K562 (cell line): ENCODE results near the gene SEC61G. TPM values are rescaled to one million over a fixed set of nuclear protein-coding genes. Genes with fewer than 3 reads are reported as not detected.

Experiments used
- BHLHE40 ChIP-seq: IDR thresholded peaks from 2 replicates; pipeline ENCODE4 v1.6.1; 2011; ENCODE audit warnings: low read length, improper control_type of control experiment
- CCAR2 ChIP-seq: fragments of 200-400 bp; formaldehyde crosslinking; IDR thresholded peaks from 2 replicates; pipeline ENCODE4 v1.6.1; 2017; ENCODE audit warnings: mild to moderate bottlenecking, low read depth, low read length
- FIP1L1 ChIP-seq: fragments of 200-400 bp; formaldehyde crosslinking; IDR thresholded peaks from 2 replicates; pipeline ENCODE4 v1.6.1; 2018; ENCODE audit warnings: mild to moderate bottlenecking, low read depth, low read length; ENCODE audit not compliant: poor library complexity, severe bottlenecking
- MBD1 ChIP-seq: fragments of 250-450 bp; sonication (Bioruptor Pico); IDR thresholded peaks from 2 replicates; pipeline ENCODE4 v1.8.0; 2022; ENCODE audit warnings: inconsistent platforms
- MTF1 ChIP-seq: fragments of 250-450 bp; sonication (Bioruptor Pico); IDR thresholded peaks from 2 replicates; pipeline ENCODE4 v1.9.0; 2021; ENCODE audit warnings: moderate library complexity, mild to moderate bottlenecking, inconsistent platforms, borderline replicate concordance
- NCOA6 ChIP-seq: fragments of 450-650 bp; IDR thresholded peaks from 2 replicates; pipeline ENCODE4 v1.6.1; 2017; ENCODE audit warnings: mild to moderate bottlenecking
- NEUROD1 ChIP-seq: fragments of 150-350 bp; IDR thresholded peaks from 2 replicates; pipeline ENCODE4 v1.6.1; 2014; ENCODE audit warnings: borderline replicate concordance, low read length, low read depth; ENCODE audit not compliant: partially characterized antibody
- PATZ1 ChIP-seq: fragments of 250-450 bp; sonication (Bioruptor Pico); IDR thresholded peaks from 2 replicates; pipeline ENCODE4 v1.5.0; 2020; ENCODE audit warnings: mild to moderate bottlenecking, borderline replicate concordance
- RBM22 ChIP-seq: fragments of 200-400 bp; formaldehyde crosslinking; IDR thresholded peaks from 2 replicates; pipeline ENCODE4 v1.6.1; 2018; ENCODE audit warnings: low read length, low read depth; ENCODE audit not compliant: poor library complexity, severe bottlenecking
- SMARCC2 ChIP-seq: fragments of 450-650 bp; IDR thresholded peaks from 2 replicates; pipeline ENCODE4 v1.6.1; 2017; ENCODE audit warnings: antibody characterized with exemption, moderate library complexity, mild to moderate bottlenecking, low read depth
- XRCC3 ChIP-seq: fragments of 450-650 bp; IDR thresholded peaks from 2 replicates; pipeline ENCODE4 v1.6.1; 2017; ENCODE audit warnings: mild to moderate bottlenecking, moderate library complexity
- ZC3H8 ChIP-seq: fragments of 450-650 bp; IDR thresholded peaks from 2 replicates; pipeline ENCODE4 v1.6.1; 2017
- ZNF212 ChIP-seq: fragments of 450-650 bp; formaldehyde crosslinking; IDR thresholded peaks from 2 replicates; pipeline ENCODE4 v1.4.0; 2020; ENCODE audit warnings: mild to moderate bottlenecking
- ZNF311 ChIP-seq: fragments of 250-450 bp; sonication (Bioruptor Pico); IDR thresholded peaks from 2 replicates; pipeline ENCODE4 v1.4.0; 2020; ENCODE audit warnings: mild to moderate bottlenecking, moderate library complexity
- ZNF347 ChIP-seq: fragments of 450-650 bp; formaldehyde crosslinking; IDR thresholded peaks from 2 replicates; pipeline ENCODE4 v1.4.0; 2020; ENCODE audit warnings: low read depth, mild to moderate bottlenecking, moderate library complexity
- ZNF395 ChIP-seq: fragments of 200-800 bp; sonication (Bioruptor generic); IDR thresholded peaks from 2 replicates; pipeline ENCODE4 v1.6.1; 2017; ENCODE audit warnings: missing genetic modification characterization, missing compliant biosample characterization
- ZNF644 ChIP-seq: fragments of 200-800 bp; sonication (Bioruptor generic); IDR thresholded peaks from 2 replicates; pipeline ENCODE4 v1.6.1; 2016; ENCODE audit warnings: low read depth, missing genetic modification characterization, missing compliant biosample characterization
- polyA plus RNA-seq, 8 experiments: library from polyadenylated mRNA; depleted of rRNA in 4 of 8; stranded (reverse) in 5 of 8; unstranded in 3 of 8; fragments of >200 nt; fragmentation: Nextera tagmentation in 2 of 8; fragmentation: Illumina TruSeq in 1 of 8; extraction: Ambion mirVana in 2 of 8; extraction: Trizol in 1 of 8; gene quantifications; 2 replicates each; pipeline versions ENCODE4 v1.2.1 to v1.2.3, GENCODE V29; 2011 to 2014; ENCODE audit warnings: inconsistent platforms in 1 of 8, missing spikeins in 1 of 8
- total RNA-seq, 7 experiments: library from RNA; depleted of rRNA in 6 of 7; stranded (reverse); fragments of >200 nt in 6 of 7; fragmentation: Illumina TruSeq in 2 of 7; extraction: Trizol in 2 of 7; gene quantifications; 2 replicates each; pipeline versions ENCODE4 v1.2.1 to v1.2.3, GENCODE V29; 2011 to 2021; ENCODE audit warnings: low replicate concordance in 1 of 7
- TF ChIP-seq, protein P1 (sequence below): IDR thresholded peaks from 2 replicates; pipeline ENCODE4 v1.6.1; 2016; ENCODE audit warnings: missing genetic modification characterization, missing compliant biosample characterization
- TF ChIP-seq, protein P2 (sequence below): fragments of 250-450 bp; sonication (Bioruptor Pico); IDR thresholded peaks from 2 replicates; pipeline ENCODE4 v1.5.0; 2021; ENCODE audit warnings: mild to moderate bottlenecking, moderate library complexity

The SEC61G gene
- total and polyA plus RNA-seq, 9 of the 15 experiments (the other 6 are each of a cell fraction or from before 2014, with no cell fraction given) = 138 to 565 (median 223) TPM

GRCh38 chr7:54743580-54743979, 15.4 kb downstream of the SEC61G start (continued):
- TF ChIP-seq PATZ1 (CRISPR knock-in tag) (no peak), FIP1L1 (no peak), NEUROD1 (no peak), ZC3H8 (no peak), MTF1 (CRISPR knock-in tag) (no peak), SMARCC2 (no peak), XRCC3 (no peak), BHLHE40 (no peak), ZNF395 (CRISPR knock-in tag) (peak; percentile 81), RBM22 (no peak), NCOA6 (no peak), ZNF311 (peak; percentile 94), ZNF212 (CRISPR knock-in tag) (no peak), MBD1 (no peak), ZNF347 (CRISPR knock-in tag) (no peak), CCAR2 (no peak), ZNF644 (peak; percentile 84)
- TF ChIP-seq, protein P1, sequence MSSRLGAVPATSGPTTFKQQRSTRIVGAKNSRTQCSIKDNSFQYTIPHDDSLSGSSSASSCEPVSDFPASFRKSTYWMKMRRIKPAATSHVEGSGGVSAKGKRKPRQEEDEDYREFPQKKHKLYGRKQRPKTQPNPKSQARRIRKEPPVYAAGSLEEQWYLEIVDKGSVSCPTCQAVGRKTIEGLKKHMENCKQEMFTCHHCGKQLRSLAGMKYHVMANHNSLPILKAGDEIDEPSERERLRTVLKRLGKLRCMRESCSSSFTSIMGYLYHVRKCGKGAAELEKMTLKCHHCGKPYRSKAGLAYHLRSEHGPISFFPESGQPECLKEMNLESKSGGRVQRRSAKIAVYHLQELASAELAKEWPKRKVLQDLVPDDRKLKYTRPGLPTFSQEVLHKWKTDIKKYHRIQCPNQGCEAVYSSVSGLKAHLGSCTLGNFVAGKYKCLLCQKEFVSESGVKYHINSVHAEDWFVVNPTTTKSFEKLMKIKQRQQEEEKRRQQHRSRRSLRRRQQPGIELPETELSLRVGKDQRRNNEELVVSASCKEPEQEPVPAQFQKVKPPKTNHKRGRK (tag) = no peak
- TF ChIP-seq, protein P2, sequence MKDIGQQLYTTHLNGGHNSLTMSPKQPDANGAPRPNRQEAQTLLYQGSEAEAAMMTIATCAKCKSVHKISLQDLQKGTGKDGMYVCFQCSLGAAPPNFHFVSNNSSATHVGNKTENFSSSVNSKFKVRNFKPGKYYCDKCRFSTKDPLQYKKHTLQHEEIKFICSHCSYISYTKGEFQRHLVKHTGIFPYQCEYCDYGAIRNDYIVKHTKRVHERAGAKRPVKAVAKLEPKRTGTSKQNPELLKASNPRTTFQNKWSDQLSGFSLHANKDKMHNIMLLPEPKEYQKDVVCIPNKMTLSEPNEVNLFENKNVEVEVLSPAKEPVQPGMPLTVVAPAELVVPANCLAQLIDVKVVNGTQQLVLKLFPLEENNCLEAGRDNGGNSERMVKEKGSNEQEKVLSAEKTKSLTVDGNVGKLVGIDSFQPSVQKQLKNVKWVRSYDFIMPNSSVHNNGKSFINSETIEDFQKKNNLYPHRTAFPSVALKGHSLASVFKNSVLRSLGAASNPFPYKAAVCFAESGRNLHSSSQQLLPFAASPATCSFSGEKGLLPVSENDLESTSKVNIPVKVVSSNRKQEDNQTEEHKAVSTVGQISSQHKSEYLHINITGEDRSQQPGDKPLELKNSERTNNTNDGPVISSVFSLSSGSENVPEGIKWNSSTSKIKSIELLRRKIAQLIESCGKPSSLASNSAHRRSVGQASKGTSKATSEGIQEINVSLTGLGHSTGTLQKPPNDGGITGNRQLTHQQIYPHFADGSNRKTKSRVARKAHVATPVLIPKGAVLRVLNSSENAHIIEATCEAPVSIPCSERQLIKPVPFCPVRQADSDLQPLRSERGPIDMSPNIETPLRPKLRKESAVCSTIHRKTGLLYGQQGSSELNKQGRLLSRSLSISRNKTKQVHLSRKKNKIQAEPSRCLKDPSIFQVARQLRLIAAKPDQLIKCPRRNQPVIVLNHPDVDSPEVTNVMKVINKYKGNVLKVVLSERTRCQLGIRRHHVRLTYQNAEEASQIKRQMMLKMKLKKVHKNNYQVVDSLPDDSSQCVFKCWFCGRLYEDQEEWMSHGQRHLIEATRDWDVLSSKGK (CRISPR knock-in tag) = no peak
